ENCODE data around the gene A1BG.

GRCh38 chr19:58380037-58380661 is 26.9 kb upstream of the A1BG start:
- TF ChIP-seq POLR2A (IDR thresholded peaks at IDR 0.05; ENCODE audit: low read length) (no peak), GATA1 (IDR thresholded peaks at IDR 0.05; ENCODE audit: low read depth, low read length) (no peak)

Measured in erythroblast (primary cell).